Tibial nerve (tissue), 4 donors: Measurements from ENCODE around the gene LYSMD2. TPM values are rescaled to one million over a fixed set of nuclear protein-coding genes. Genes with fewer than 3 reads are reported as not detected.

Experiments
- DNase-seq, 2 donors: peaks; one replicate each; pipeline ENCODE4 v3.0.0-alpha.2; 2019; ENCODE audit warnings: low spot score in 2 of 2
- H3K27ac ChIP-seq, 4 donors: fragments of 200-600 bp; sonication (generic) in 3 of 4; one replicate each; pipeline ENCODE4 v1.5.1; 2017 to 2019; ENCODE audit warnings: mild to moderate bottlenecking in 1 of 4
- H3K27me3 ChIP-seq, 2 donors: fragments of 200-600 bp; sonication (generic) in 1 of 2; one replicate each; pipeline versions ENCODE4 v1.5.1 to v1.6.0; 2017 to 2019
- H3K36me3 ChIP-seq, 3 donors: fragments of 200-600 bp; sonication (generic); one replicate each; pipeline ENCODE4 v1.5.1; 2018 to 2019
- H3K4me1 ChIP-seq, 4 donors: fragments of 200-600 bp; sonication (generic) in 3 of 4; one replicate each; pipeline ENCODE4 v1.5.1; 2017 to 2019
- H3K4me3 ChIP-seq, 4 donors: fragments of 200-600 bp; sonication (generic) in 3 of 4; one replicate each; pipeline ENCODE4 v1.5.1; 2017 to 2019; ENCODE audit warnings: mild to moderate bottlenecking in 1 of 4, moderate library complexity in 1 of 4
- H3K9me3 ChIP-seq, 4 donors: fragments of 200-600 bp; sonication (generic) in 3 of 4; one replicate each; pipeline ENCODE4 v1.5.1; 2017 to 2019
- EP300 ChIP-seq, 2 donors: sonication (generic); formaldehyde crosslinking; IDR thresholded peaks; one replicate each; pipeline ENCODE4 v1.6.1; 2017; ENCODE audit warnings: antibody characterized with exemption in 2 of 2, mild to moderate bottlenecking in 1 of 2
- POLR2A ChIP-seq, 2 donors: fragments of 450-650 bp; IDR thresholded peaks; one replicate each; pipeline ENCODE4 v1.6.1; 2017; ENCODE audit warnings: antibody characterized with exemption in 2 of 2, mild to moderate bottlenecking in 2 of 2, moderate library complexity in 2 of 2
- WGBS, 2 donors: methylation state at CpG; one replicate each; pipeline ENCODE4 v1.1.5; 2018; 5-methylcytosine and 5-hydroxymethylcytosine counted together
- total RNA-seq, 4 donors: library from RNA; depleted of rRNA; stranded (reverse); fragments of >200 nt; gene quantifications; one replicate each; pipeline ENCODE4 v1.1.0, GENCODE V29; 2016
- TF ChIP-seq, protein P1 (sequence below), 5 experiments: fragments of 200-600 bp in 3 of 5; fragments of 450-650 bp in 2 of 5; sonication (generic) in 3 of 5; IDR thresholded peaks; one replicate each; pipeline ENCODE4 v1.5.1; 2016 to 2019; ENCODE audit warnings: antibody characterized with exemption in 5 of 5, mild to moderate bottlenecking in 3 of 5, moderate library complexity in 2 of 5

The LYSMD2 gene
- total RNA-seq, 4 donors from 2014 or later = 16.8 to 24.9 (median 19.9) TPM

DNA sequence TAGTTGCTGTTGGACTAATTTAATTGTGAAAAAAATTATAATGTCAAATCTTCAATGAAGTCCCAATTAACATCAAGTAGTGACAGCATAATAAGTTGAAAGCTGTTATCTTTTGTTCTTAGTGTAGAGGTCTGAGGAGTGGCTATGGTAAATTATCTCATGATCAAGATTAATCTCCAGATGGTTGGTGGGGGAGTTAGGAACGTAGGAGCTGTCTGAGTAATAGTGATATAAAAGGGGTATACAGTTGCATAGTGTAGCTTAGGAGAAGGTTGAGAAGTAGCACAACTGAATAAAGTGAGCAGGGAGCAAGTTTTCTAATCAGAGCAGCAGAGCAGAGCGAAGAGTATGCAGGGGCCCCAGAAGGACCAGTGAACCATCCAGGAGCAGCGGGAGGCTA lies 33.4 kb upstream of the LYSMD2 start:
- no peaks in the 10 kb centered on the region for H3K27me3 ChIP-seq
- no peak for TF ChIP-seq EP300 (IDR thresholded peaks at IDR 0.05)
- TF ChIP-seq, protein P1, sequence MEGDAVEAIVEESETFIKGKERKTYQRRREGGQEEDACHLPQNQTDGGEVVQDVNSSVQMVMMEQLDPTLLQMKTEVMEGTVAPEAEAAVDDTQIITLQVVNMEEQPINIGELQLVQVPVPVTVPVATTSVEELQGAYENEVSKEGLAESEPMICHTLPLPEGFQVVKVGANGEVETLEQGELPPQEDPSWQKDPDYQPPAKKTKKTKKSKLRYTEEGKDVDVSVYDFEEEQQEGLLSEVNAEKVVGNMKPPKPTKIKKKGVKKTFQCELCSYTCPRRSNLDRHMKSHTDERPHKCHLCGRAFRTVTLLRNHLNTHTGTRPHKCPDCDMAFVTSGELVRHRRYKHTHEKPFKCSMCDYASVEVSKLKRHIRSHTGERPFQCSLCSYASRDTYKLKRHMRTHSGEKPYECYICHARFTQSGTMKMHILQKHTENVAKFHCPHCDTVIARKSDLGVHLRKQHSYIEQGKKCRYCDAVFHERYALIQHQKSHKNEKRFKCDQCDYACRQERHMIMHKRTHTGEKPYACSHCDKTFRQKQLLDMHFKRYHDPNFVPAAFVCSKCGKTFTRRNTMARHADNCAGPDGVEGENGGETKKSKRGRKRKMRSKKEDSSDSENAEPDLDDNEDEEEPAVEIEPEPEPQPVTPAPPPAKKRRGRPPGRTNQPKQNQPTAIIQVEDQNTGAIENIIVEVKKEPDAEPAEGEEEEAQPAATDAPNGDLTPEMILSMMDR (IDR thresholded peaks at IDR 0.05) = no peak
- TF ChIP-seq POLR2A (IDR thresholded peaks at IDR 0.05) = no peak
- peaks cover 0 to 71% (median 2%) of the 10 kb centered on the region in 4 donors for H3K4me1 ChIP-seq
- peaks cover 0 to 52% (median 0%) of the 10 kb centered on the region in 3 donors for H3K36me3 ChIP-seq
- no peak for DNase-seq
- no peak overlapping the region for H3K4me3 ChIP-seq
- no peak overlapping the region for H3K27ac ChIP-seq
- no peaks in the 10 kb centered on the region for H3K9me3 ChIP-seq
- 62 to 80% methylated on average over 3 of the region's 3 CpGs for WGBS, 2 donors

DNA sequence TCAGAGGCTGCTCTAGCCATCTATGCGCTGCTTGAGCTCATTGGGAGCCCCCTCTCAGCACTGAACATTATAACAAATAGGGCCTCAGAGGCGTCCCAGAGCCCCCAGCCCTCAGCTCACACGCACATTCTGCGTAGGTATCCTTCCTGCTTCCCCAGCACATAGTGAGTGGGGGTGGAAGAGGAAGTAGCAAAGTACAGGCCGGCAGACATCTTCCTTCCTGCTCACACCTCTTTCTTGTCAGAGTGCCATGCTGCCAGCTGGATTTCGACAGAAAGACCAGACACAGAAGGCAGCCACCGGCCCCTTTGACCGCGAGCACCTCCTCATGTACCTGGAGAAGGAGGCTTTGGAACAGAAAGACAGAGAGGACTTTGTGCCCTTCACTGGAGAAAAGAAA lies 30.6 kb upstream of the LYSMD2 start:
- DNase-seq = no peak
- no peaks in the 10 kb centered on the region for H3K9me3 ChIP-seq
- no peak overlapping the region for H3K4me3 ChIP-seq
- TF ChIP-seq POLR2A (IDR thresholded peaks at IDR 0.05) (no peak), EP300 (IDR thresholded peaks at IDR 0.05) (no peak)
- TF ChIP-seq, protein P1 (IDR thresholded peaks at IDR 0.05) = no peak
- H3K27me3 ChIP-seq = no peaks in the 10 kb centered on the region
- H3K4me1 ChIP-seq = peaks cover 0 to 79% (median 3%) of the 10 kb centered on the region in 4 donors
- peaks cover 0 to 33% (median 0%) of the 10 kb centered on the region in 3 donors for H3K36me3 ChIP-seq
- 69 to 75% methylated on average over 9 of the region's 9 CpGs for WGBS, 2 donors
- H3K27ac ChIP-seq = peak overlapping the region in 1 of 4 donors; percentile 9

DNA sequence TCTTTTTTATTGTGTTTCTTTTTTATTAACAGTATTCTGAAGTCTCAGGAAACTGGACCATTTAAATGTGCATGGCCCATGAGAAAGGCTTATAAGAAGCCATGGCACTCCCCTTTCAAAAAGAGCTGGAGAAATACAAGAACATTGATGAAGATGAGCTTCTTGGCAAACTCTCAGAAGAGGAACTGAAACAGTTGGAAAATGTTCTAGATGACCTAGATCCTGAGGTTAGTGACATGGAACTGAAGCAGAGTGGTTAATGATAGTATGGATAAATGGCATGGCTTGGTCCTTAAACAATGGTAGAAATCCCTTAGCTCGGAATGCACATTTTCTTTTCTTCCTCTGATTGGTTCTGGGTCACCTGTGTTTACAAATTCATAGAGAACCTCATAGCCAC lies 28.9 kb upstream of the LYSMD2 start:
- Histone ChIP-seq H3K27ac (peak overlapping the region in 3 of 4 donors; percentile 51 to 73 (median 65)), H3K9me3 (no peaks in the 10 kb centered on the region), H3K4me3 (no peak overlapping the region), H3K4me1 (peaks cover 0 to 77% (median 6%) of the 10 kb centered on the region in 4 donors), H3K36me3 (peaks cover 0 to 28% (median 0%) of the 10 kb centered on the region in 3 donors), H3K27me3 (no peaks in the 10 kb centered on the region)
- TF ChIP-seq EP300 (IDR thresholded peaks at IDR 0.05) (no peak), POLR2A (IDR thresholded peaks at IDR 0.05) (no peak)
- TF ChIP-seq, protein P1 (IDR thresholded peaks at IDR 0.05) = no peak
- no peak for DNase-seq
- WGBS, 2 donors = 65 to 75% methylated on average over 1 of the region's 1 CpG

DNA sequence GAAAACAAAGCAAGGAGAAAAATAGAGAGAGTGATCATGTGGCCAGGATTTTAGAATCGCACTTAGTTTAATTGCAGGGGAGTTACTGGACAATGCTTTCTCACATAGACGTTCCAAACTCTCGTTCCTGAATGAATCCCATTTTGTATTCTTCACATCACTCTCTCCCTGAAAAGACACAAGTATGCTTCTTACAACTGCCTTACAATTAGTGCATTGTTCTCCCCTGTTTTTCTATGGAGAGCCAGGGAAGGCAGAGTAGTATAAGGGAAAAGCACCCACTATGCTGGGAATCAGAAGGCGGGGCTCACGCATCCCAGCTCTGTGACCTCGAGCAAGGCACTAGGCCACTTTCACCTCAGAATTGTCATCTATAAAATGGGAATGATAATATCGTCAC lies 28.3 kb upstream of the LYSMD2 start:
- Histone ChIP-seq H3K36me3 (peaks cover 0 to 28% (median 0%) of the 10 kb centered on the region in 3 donors), H3K27me3 (no peaks in the 10 kb centered on the region), H3K4me3 (no peak overlapping the region), H3K4me1 (peaks cover 0 to 77% (median 9%) of the 10 kb centered on the region in 4 donors), H3K27ac (peak overlapping the region; percentile 10 to 73 (median 58)), H3K9me3 (no peaks in the 10 kb centered on the region)
- WGBS, 2 donors = 37 to 56% methylated on average over 7 of the region's 7 CpGs
- TF ChIP-seq, protein P1 (IDR thresholded peaks at IDR 0.05) = no peak
- no peak for TF ChIP-seq EP300 (IDR thresholded peaks at IDR 0.05)
- TF ChIP-seq POLR2A (IDR thresholded peaks at IDR 0.05) = no peak
- no peak for DNase-seq

DNA sequence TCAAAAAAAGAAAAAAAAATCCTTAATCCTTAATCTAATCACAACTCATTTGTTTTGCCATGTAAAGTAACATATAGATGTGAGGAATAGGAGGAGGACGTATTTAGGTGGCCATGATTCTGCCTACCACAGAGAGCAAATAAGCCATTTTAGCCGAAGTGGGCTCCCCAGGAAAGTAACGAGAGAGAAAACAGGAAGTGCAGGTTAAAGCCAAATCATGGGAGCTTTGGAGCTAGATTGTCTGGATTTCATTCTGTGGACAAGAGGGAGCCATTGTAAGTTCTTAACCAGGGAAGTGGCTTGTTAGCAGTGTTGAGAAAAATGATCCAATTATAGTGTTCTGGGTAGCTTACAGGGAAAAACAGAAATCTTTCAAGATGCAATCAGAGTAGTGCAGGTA lies 23.4 kb upstream of the LYSMD2 start:
- H3K9me3 ChIP-seq = no peaks in the 10 kb centered on the region
- peak overlapping the region in 2 of 4 donors; percentile 42 to 81 for H3K27ac ChIP-seq
- peaks cover 0 to 81% (median 32%) of the 10 kb centered on the region in 4 donors for H3K4me1 ChIP-seq
- TF ChIP-seq POLR2A (IDR thresholded peaks at IDR 0.05) = no peak
- TF ChIP-seq EP300 (IDR thresholded peaks at IDR 0.05) = no peak
- TF ChIP-seq, protein P1 (IDR thresholded peaks at IDR 0.05) = no peak
- DNase-seq = no peak
- no peaks in the 10 kb centered on the region for H3K27me3 ChIP-seq
- H3K4me3 ChIP-seq = no peak overlapping the region
- WGBS, 2 donors = 43 to 53% methylated on average over 3 of the region's 3 CpGs
- no peaks in the 10 kb centered on the region for H3K36me3 ChIP-seq
